ELF-1 (cell line): ENCODE data around the gene RTN4RL1.

ENCODE experiments used
- DNase-seq: peaks from one replicate; pipeline ENCODE4 v3.0.0-alpha.2; 2016; ENCODE audit warnings: low read depth, low spot score

Gene RTN4RL1

GRCh38 chr17:1919201-1919600, 105.9 kb downstream of the RTN4RL1 start:
- DNase-seq = no peak

GRCh38 chr17:1918346-1919162, 106.6 kb downstream of the RTN4RL1 start:
- no peak for DNase-seq

GRCh38 chr17:1916963-1917715, 108.0 kb downstream of the RTN4RL1 start:
- DNase-seq = no peak

DNA sequence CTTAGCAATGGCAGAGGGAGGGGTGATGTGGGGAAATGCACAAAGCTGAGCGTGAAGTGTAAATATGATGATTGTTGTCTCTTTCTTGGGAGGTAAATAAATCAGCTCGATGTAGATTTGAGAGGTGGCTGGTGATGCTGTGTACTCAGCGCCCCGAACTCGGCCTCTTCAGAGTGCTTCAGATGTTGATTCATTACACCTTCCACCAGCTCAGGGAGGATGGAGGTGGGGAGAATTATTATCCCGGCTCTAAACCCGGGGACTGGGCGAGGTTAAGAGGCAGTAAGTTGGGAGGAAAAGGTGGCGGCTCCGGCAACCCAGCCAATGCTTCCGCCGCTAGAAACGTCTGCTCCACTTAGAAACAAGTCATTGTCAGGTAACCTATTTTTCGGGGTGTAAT, 108.8 kb downstream of the RTN4RL1 start:
- DNase-seq = no peak

DNA sequence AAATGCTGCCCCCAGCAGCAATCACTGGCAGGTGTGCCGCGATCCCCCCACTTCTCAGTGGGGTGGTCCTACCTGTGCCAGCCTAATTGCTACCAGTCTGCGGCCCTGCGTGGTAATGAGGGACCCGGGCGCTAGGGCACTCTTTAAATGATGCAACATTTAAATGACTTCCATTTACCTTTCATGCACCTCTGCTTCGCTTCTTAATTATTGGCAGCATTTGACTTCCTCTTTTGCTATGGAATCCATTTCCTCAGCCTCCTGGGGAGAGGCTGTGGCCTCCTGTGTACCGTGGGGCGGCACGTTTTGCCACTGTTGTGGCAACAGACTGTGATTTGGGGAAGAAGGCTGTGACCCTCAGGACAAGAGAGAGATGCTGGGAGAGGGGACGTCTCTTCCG, 109.2 kb downstream of the RTN4RL1 start:
- DNase-seq = no peak

- peak; percentile 33 for DNase-seq
Measured at GRCh38 chr17:1914661-1915083, 110.5 kb downstream of the RTN4RL1 start.

DNA sequence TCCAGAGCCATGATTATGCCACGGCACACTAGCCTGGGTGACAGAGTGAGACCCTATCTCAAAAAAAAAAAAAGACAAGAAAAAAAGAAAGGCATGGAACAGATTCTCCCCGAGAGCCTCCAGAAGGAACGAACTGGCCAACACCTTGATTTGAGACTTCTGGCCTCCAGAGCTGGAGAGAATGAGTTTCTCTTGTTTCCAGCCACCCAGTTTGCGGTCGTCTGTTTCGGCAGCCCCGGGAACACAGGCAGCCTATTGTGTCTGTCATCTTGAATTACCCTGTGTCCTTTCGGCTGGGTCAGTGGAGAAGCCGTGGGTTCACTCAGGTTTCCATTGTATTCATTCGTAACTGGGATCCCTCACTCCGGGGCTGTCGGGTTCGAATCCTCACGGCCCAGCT, 111.4 kb downstream of the RTN4RL1 start:
- no peak for DNase-seq

DNA sequence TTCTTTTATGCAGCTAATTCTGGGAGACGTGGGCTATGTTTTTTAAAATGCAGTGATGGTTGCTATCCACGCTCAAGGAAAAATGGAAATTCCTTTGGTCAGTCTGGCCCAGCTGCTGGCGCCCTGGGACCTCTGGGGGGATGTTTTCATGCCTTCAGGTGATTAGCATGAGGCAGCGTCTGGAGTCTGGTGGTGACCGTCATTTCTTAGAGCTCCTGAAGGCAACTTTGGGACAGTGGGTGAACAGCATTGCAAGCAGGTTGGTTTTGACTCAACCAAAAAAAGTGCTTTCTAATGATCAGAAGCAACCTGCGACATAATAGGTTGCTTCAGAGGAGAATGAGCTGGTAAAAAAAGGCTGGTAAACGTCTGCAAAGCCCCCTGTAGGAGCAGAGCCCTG, 113.0 kb downstream of the RTN4RL1 start:
- DNase-seq = peak; percentile 45

- no peak for DNase-seq
Measured at GRCh38 chr17:1909985-1910384, 115.1 kb downstream of the RTN4RL1 start.

DNA sequence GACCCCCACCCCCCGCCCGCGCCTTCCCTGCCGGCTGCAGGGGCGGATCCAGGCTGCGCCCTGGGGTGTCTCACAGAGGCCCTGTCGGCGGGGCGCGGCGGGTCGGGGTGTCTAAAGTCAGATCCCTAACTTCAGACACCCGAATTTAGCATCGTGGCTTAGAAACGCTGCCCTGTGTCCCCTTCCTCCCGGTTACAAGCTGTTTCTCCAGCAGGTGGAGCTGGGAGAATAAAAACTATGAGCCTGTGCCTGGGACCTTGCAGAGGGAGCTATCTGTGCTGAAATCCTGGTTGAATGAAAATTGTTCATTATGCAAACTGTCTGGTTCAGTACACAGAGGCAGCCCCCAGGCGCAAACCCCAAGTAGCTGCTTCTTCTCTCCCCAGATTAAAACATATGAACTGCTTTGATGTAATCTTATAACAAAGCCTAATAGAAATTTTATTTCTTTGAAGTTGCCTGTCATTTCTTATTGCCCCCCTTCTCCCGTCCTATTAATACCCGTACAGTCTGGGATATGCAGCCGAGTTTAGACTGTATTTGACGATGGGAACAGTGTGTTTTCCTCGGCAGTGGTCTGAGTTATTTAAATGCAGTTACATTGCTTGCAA, 116.3 kb downstream of the RTN4RL1 start:
- peak; percentile 80 for DNase-seq

DNA sequence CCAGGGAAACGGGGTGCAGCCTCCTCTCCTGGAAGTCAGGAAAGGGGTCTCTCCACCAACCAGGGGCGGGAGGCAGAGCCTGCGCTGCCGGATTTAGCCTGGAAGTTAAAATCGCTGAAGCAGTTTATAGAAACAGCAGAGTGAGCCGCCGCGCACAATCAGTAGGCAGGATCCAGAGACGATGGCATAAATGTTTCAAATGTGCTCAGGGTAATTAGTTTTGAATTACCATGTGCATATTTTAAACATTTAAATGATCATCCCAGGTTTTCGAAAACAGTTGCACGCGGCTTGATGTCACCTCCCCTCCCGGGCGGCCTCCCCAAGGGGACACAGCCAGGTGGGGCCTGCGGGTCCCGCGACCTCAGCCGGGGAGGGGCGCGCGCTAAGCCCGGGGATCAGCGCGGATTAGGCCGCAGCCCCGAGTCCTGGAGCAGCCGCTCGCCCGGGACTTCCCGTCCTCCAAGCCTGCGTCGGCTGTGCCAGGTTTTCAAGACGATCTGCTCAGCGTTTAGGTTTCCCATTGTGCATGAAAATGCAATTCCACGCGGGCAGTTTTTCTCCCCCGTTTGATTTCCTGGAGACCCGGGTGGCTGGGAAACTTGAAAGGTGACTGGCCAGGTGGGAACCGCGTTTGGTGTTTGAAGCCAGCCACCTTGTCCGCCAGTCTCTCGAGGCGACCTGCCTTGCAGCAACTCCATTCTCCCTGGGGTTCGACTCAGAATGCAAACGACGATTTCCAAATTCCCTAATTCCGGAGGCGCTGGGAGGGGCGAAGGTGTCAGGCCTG, 117.0 kb downstream of the RTN4RL1 start:
- DNase-seq = peak; percentile 70

DNA sequence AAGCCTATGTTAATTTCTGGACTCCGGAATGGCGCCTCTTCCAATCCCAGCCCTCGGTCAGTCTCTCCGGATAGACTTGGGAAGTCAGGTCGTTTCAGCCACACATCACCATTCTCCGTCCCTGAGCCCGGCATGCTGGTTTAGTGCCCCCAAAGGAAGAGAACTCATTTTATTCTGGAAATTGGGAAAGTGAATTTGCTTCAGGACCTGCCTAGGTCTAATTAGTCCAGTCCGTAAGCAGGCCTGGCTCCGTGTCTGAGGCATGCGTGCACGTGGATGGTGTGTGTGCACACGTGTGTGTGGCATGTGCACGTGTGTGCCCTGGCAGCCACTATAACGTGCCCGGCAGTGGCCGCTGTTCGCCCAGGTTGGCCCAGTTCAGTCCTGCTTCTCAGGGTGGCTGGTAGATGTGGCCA, 117.9 kb downstream of the RTN4RL1 start:
- no peak for DNase-seq

DNA sequence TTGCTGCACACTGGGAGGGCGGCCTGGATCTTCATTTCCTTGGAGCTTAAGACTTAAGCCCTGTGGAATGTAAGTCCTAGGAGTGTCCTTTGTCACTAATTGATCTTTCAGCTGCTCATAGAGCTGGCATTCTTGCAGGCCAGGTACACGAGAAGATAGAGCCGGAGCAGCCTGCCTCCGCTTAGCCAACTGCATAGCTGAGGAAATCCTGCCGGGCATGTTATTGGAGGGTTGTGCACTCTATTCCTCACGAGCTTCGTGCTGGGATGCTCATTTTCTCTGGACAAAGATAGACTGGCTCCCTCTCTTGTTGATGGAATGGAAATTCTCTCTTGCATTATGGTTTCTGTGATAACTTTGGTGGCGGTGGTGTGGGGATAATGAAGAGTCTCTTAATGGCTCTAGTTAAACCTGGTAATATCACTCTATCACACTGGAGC, 118.5 kb downstream of the RTN4RL1 start:
- DNase-seq = peak; percentile 64

- DNase-seq = peak; percentile 46
Measured at GRCh38 chr17:1905190-1905913, 119.8 kb downstream of the RTN4RL1 start.

- no peak for DNase-seq
Measured at GRCh38 chr17:1904273-1905182, 120.6 kb downstream of the RTN4RL1 start.

DNA sequence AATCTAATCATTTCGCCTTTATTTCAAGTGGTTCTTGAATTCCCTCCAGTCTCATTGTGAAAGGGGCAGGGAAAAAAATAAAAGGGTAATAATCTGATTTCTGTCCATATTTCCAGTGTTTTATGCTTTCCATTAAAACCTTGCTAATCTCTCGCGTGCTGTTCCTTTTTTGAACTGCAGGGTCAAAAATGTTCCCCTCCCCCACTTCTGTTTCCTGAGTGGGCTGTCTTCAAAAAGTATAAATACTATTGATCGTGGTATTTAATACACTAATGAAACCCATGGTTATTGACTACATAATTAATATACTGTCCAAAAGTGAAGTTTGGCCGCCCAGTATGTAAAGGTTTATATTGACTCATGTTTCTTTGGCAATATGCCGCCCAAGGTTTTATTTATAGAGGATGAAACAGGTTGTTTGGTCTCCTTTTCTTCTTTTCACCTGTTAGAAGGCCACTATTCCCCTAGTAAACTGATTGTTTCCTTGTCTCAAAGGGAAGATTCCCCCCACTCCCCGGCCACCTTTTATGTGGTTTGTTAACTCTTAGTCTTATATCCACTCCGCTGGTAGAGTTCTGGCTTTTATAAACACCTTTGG, 125.6 kb downstream of the RTN4RL1 start:
- DNase-seq = no peak

GRCh38 chr17:1898872-1899271, 126.3 kb downstream of the RTN4RL1 start:
- no peak for DNase-seq

DNA sequence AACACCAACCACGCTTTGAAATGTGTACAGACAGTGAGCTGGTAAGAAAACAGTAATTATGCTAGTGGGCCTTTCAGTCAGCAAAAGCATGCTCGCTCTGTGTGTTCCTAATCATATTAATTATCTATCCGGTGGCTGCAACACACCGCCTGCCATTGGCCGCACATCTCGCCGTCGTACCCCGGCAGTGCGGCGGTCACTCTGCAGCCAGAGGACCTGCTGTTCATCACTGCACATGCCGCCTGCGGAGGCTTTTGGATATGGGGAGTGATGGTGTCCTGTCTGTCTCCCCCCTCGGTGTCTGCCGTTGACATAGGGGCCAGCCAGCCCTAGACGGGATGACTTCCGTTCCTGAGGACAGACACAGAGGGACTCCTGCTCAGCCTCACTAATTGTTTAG, 126.8 kb downstream of the RTN4RL1 start:
- no peak for DNase-seq

DNA sequence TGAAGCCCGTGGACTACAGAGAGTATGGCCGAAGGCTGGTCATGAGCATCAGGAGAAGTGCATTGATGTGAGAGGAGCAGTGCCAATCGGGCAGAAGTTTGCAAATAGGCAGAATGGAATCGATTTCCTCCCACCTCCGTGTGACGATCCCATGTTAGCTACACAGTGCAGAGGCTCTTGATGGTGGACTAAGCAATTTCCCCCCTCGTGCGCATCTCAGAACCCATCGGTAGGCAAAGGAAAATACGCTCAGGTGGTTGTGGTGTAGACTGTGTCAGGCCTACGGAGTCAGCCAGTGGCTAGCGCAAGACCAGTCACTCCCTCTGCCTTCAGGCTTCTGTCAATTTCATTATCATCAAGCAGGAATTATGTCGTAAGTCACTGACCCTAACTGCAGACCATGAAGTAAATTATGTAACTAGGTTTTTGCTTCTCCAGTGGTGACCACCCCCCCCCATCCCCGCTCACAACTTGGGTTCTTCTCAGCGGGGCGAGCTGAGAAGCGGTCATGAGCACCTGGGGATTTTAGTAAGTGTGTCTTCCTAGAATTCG, 128.0 kb downstream of the RTN4RL1 start:
- no peak for DNase-seq
